SHP77 (cell line): ENCODE measurements around the gene CA10.
A peak's percentile ranks its signal among the peaks of the same experiment; 100 is the strongest.

Source experiments
- DNase-seq, 2 experiments: peaks; one replicate each; lab custom pipeline; 2025; lab: John Stamatoyannopoulos, UW

The CA10 gene

DNA sequence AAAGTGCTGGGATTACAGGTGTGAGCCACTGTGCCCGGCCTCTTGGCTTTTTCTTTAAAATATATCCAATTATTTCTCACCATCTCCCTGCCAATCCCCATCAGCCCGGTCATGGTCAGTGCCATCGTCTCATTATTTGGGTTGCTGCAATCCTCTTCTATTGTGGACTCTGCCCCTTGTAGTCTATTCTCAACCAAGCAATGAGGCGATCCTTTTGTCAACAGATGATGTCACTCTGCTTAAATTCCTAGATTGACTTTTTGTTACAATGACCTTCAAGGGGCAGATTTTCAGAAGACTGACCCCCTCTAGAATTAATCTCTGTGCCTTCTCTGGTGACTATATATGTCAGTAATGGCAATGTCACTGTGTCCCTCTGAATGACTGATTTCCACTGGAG is 513.5 kb downstream of the CA10 start:
- no peak for DNase-seq

DNA sequence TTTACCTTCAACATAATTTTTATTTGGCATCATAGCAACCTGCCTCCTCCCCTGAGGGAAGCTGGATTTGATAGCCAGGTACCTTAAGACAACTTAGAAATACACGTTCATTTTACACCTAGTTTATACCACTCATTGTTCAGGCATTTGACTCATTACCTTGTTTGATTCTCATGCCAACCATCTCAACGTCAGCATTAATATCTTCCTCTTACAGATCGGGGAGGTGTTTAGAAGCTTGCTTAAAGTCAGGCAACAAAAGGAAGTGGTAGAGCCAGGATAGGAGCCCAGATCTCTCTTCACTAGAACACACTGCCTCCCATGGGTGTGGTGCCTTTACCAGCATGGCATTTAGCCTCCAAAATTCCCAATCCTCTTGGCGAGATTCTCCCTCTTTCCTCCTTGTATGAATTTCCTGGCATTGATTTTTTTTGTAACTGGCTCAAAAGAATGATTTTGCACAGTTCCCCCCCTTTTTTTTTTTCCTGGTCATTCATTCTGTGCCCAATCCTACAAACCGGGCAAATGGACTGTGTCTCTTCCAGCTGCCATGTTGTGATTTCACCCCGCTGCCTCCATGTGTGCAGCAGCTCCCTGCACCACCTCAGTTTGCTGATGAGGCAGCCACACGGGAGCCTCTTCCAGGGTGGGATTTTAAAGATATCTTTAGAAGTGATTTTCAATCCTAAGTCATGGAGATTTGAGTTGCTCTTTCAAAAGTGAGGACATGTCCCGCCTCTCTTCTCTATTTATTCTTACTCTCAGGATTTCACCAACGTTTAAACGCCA is 514.6 kb downstream of the CA10 start:
- DNase-seq: no peak

GRCh38 chr17:51642029-51642428 is 516.5 kb downstream of the CA10 start:
- DNase-seq: no peak

DNA sequence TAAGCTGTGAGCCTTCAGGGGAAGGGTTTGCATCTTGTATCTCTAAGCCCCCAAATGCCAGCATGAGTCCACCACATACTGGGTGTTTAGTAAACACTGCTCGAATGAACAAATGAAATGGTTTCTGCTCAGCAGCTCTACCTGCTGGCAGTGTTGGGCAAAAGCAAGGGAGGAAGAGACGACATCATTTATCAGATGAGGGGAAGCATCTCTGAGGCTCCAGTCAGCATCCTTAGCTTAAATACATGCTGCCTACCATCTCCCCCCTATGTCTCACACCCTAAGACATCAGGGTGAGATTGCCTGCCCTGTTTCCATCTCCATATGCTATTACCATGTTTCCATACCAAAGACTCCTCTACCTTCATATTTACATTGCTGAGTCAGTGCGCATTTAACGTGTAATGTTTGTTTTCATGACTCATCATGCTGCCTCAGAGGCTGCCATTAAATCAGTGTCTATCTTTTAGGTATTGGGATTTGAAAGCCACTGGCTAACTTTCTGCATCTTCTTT is 518.3 kb downstream of the CA10 start:
- peak; percentile 20 to 24 for DNase-seq

DNA sequence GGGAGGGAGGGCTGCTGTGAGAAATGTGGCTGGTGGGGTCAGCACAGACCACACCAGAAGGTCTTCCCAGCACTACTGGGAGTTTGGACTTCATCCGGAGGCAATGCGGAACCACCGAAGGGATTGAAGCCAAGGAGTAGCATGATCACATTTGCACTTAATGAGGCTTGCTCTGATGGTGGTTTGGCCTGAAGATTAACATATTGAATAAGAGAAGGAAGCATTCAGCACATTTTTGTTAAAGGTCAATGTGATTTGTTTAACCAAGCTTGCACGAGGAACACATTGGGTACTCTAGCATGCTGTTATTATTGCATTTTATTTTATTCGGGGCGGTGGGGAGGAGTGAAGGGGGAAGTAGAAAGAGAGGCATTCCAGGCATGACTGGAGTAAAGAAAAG is 519.5 kb downstream of the CA10 start:
- DNase-seq: no peak

DNA sequence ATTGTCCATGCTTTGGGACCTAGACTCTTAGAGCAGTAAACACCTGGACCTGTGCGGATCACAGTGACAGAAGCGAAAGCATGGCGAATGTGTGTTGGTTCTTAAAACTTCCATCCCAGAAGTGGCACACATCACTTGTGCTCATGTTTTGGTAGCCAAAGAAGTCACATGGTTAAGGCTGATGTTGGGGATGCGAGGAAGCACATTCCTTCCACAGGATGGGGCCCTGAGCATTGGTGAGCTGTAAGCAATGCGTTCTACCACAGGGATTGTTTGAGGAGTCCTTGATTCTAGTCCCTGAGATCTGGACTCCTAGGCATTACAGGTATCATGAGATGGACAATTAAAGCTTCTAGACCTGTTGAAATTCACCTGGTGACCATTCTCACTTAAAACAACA is 522.2 kb downstream of the CA10 start:
- DNase-seq: no peak

DNA sequence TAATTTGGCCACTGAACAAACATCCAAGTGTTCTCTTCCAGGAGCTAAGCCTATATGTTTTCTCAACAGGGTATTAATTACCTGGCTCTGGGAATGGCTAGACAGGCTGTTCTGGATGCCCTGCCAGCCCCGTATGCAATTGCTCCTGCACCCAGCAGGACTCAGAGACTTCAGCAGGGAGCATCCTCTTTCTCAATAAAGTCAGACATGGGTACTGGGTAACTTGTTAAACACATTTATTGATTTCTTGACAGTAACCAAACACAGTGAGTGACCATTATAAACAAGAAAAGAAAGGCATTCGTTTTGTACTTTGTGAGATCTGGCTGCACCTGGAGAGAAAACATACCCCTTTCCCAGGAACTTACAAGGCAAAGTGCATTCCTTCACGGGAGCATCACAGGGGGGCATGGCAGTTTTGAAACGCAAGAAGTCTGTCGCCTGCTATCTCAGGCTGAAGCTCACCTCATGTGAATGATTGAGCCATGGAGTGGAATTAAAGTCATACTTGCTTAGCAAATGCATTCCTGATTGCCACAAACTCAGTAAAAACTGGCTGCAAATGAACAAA is 528.3 kb downstream of the CA10 start:
- DNase-seq: no peak

GRCh38 chr17:51629232-51629631 is 529.3 kb downstream of the CA10 start:
- no peak for DNase-seq

DNA sequence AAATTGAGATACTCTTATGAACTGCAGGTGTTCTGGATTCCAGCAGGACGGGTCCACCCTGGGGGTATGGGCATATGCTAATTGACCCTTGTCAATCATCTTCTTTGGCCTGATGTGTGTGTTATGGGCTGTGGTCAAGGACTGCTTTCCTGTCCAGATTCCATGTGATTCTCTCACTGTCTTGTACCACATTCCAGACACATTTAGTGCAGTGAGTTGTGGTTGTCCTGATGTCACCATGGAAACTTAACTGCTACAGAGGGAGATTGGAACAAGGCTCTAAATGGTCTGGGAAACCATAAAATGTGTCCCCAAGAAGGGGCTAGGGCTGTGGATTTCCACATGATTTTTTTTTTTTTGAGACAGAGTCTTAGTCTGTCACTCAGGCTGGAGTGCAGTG is 530.7 kb downstream of the CA10 start:
- DNase-seq: no peak

DNA sequence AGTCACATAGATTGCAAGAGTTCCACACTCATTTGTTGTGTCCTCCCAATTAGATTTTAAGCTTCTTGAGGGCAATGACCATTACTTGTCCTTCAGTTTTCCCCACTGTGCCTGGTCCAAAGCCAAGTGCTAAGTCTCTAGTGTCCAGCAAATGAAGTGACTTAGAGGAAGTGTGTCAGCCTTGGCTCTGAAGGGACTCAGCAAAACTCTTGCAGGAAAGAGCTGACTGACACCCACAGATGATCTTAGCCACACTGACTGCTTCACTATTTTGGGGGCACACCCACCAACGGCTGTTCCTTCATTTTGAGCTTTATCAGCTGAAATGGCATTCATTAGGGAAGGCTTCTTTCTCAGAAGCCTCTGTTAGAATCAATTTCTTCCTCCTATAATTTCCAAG is 540.0 kb downstream of the CA10 start:
- DNase-seq: no peak

GRCh38 chr17:51617986-51618385 is 540.5 kb downstream of the CA10 start:
- DNase-seq: no peak

GRCh38 chr17:51613255-51613654 is 545.3 kb downstream of the CA10 start:
- no peak for DNase-seq

DNA sequence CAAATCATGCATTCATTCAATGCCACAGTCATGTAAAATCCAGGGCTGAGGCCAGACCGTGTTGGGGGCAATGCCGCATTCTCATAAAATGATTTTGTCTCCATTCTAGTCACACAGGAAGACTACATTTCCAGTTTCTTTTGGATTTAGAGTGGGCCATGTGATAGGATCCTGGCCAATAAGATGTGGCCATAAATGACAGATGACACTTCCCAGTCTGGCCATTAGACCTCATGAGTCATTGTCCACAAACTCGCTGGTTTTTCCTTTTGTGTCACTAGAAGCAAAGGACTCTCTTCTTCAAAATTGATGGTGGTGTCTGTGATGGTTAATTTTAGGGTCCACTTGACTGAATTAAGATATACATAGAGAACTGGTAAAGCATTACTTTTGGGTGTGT is 545.8 kb downstream of the CA10 start:
- no peak for DNase-seq

- DNase-seq: no peak
Observed at GRCh38 chr17:51611585-51611984, 546.9 kb downstream of the CA10 start.

DNA sequence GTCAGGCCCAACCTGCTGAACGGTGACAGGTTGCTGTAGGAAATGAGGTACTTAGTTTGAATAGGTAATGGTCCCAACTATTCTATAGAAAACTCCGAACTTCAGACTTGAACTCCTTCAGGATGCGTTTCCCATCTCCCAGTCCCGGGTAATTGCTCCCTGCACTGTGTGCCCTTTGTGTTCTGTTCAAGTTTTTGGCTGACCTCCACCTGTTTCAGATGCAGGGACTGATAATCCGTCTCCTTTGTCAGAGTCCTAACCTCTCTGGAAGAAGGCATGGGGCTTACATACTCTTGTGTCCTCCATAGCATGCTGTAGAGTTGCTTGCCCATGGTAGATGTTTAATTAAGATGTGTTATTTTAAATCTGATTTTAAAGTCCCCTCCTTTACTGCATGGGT is 547.7 kb downstream of the CA10 start:
- DNase-seq: no peak

DNA sequence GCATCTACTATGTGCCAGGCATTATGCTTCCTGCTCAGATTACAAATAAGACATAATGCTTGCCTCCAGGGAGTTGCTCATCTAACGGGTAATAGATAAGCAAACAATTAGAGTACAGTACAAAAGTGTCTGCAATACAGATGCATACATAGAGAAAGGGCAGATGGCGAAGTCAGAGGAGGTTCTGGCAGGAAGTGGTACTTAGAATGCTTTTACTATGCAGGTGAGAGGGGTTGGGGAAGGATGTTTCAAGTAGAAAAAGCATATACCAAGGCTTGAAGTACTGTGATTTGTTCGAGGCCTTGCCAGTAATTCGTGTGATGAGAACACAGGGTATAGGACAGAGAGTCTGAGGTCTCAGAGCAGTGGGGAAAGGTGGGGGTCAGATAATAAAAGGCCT is 548.4 kb downstream of the CA10 start:
- DNase-seq: no peak

- no peak for DNase-seq
Observed at GRCh38 chr17:51608251-51608933, 550.1 kb downstream of the CA10 start.

DNA sequence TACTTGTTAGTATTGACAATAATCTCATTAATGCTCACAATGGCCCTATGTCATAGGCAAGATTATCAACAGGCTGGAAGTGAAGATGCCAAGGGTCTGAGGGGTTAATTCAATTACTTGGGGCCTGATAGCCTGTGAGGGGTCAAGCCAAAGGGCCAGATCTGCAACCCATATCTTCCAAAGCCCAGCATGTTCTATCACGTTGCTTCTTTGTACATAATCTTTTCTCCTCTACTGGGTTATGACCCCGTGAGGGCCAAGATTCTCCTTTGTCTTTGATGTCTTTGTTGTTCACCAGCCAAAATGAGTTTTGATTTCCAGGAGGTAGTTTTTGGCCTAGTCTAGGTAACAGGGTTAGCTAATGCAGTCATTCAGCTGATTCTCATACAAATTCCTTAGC is 551.0 kb downstream of the CA10 start:
- no peak for DNase-seq

GRCh38 chr17:51604299-51605020 is 554.1 kb downstream of the CA10 start:
- DNase-seq: no peak

DNA sequence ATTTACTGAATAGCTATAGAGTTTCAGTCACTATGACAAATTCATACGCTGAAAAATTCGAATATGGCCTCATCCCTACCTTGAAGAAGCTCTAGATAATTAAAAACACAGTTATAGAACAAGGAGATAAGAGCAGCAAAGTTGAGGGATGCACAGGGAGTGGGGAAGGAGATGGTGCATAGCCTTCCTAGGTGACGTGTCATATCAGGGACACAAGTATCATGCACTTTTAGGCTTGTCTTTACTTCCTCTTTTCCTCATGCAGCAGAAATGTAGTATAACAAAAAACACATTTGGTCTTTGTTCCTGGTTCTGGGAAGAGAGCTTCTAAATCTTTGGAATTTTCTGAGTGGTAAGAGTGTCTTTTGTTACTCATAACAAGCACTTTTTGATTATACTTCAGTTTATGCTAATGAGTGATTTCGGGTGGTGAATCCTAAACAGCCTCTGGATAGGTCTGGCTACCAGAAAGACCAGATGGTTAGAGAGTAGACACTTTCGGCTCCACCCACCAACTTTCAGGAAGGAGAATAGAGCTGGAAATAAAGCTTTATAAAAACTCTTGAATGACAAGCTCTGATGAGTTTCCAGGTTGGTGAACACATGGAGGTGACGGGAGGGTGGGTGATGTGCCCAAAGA is 556.8 kb downstream of the CA10 start:
- DNase-seq: no peak

- DNase-seq: no peak
Observed at GRCh38 chr17:51598824-51599223, 559.7 kb downstream of the CA10 start.

DNA sequence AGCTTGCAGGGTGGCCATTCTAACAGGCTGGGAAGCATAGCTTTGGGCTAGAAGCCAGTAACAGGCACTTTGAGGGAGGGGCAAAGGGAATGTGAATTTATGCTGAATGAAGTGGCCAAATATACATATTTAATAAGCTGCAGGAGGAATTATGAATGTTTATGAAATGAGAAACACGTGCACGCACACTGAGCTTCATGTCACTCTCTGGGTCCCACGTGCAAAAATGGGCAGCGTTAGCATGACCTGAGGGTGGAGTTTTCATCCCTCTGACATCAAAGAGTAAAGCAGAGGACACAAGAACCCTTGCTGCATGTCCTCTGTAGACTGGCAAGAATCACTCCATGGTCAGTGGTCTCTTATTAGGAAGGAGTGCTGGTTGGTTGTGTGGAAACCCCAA is 561.2 kb downstream of the CA10 start:
- no peak for DNase-seq
